SU-DHL-6 (cell line): Measurements from ENCODE around the gene LIN7C.

Experiments used
- H2AFZ ChIP-seq: fragments of 200-600 bp; sonication (generic); 2 replicates; pipeline ENCODE4 v1.6.1; 2014; ENCODE audit warnings: low read depth, mild to moderate bottlenecking, moderate library complexity, mixed read lengths, antibody characterized with exemption, low read length; ENCODE audit not compliant: severe bottlenecking
- H3F3A ChIP-seq: fragments of 200-600 bp; shearing (Covaris generic); 2 replicates; pipeline ENCODE4 v1.6.0; 2016; ENCODE audit warnings: antibody characterized with exemption, mild to moderate bottlenecking; ENCODE audit not compliant: insufficient read depth
- H3K27ac ChIP-seq: fragments of 200-600 bp; sonication (generic); 2 replicates; pipeline ENCODE4 v1.5.1; 2016; ENCODE audit warnings: low read depth, mild to moderate bottlenecking, low read length, moderate library complexity, mixed read lengths
- H3K27me3 ChIP-seq: fragments of 200-600 bp; sonication (generic), shearing (Covaris generic); 2 replicates; pipeline ENCODE4 v1.6.0; 2014; ENCODE audit warnings: mild to moderate bottlenecking, low read length
- H3K36me3 ChIP-seq: fragments of 200-600 bp; sonication (generic); 2 replicates; pipeline ENCODE4 v1.6.1; 2014; ENCODE audit warnings: mild to moderate bottlenecking, low read length, mixed read lengths
- H3K4me2 ChIP-seq: fragments of 300-600, 200-600 bp; shearing (Covaris generic), sonication (generic); 2 replicates; pipeline ENCODE4 v1.6.0; 2014; ENCODE audit warnings: low read length, low read depth, mild to moderate bottlenecking; ENCODE audit not compliant: poor library complexity, severe bottlenecking
- H3K4me3 ChIP-seq: fragments of 200-600 bp; sonication (generic); 2 replicates; pipeline ENCODE4 v1.5.1; 2014; ENCODE audit warnings: antibody characterized with exemption, low read length, mild to moderate bottlenecking, mixed read lengths; ENCODE audit not compliant: insufficient read depth, poor library complexity, severe bottlenecking
- H3K79me2 ChIP-seq: fragments of 200-600 bp; sonication (generic); 2 replicates; pipeline ENCODE4 v1.6.1; 2014; ENCODE audit warnings: mild to moderate bottlenecking, low read length, moderate library complexity; ENCODE audit not compliant: insufficient read depth
- H3K9ac ChIP-seq: fragments of 200-600 bp; sonication (generic); 2 replicates; pipeline ENCODE4 v1.7.0; 2014; ENCODE audit warnings: mild to moderate bottlenecking, low read length
- H3K9me2 ChIP-seq: fragments of 200-600 bp; sonication (generic); replicated peaks from 2 replicates; pipeline ENCODE4 v1.6.1; 2014; ENCODE audit warnings: low read length; ENCODE audit not compliant: insufficient read depth
- H3K9me3 ChIP-seq: fragments of 200-600 bp; sonication (generic); 2 replicates; pipeline ENCODE4 v1.6.1; 2014; ENCODE audit warnings: low read length, mixed read lengths; ENCODE audit not compliant: insufficient read depth
- H4K20me1 ChIP-seq: fragments of 200-600 bp; sonication (generic); 2 replicates; pipeline ENCODE4 v1.6.1; 2014; ENCODE audit warnings: low read depth, mild to moderate bottlenecking, antibody characterized with exemption, low read length, moderate library complexity, mixed read lengths
- EZH2phosphoT487 ChIP-seq: fragments of 200-600 bp; sonication (generic), shearing (Covaris generic); conservative IDR thresholded peaks from 2 replicates; pipeline ENCODE4 v1.6.1; 2018; ENCODE audit warnings: mild to moderate bottlenecking, antibody characterized with exemption, low read length, moderate library complexity, mixed read lengths
- TF ChIP-seq, protein P1 (sequence below): fragments of 200-600 bp; sonication (generic); IDR thresholded peaks from one replicate; pipeline ENCODE4 v1.5.1; 2017; ENCODE audit warnings: antibody characterized with exemption, mild to moderate bottlenecking, low read length, moderate library complexity; ENCODE audit not compliant: insufficient read depth, poor library complexity, severe bottlenecking

Gene LIN7C

DNA sequence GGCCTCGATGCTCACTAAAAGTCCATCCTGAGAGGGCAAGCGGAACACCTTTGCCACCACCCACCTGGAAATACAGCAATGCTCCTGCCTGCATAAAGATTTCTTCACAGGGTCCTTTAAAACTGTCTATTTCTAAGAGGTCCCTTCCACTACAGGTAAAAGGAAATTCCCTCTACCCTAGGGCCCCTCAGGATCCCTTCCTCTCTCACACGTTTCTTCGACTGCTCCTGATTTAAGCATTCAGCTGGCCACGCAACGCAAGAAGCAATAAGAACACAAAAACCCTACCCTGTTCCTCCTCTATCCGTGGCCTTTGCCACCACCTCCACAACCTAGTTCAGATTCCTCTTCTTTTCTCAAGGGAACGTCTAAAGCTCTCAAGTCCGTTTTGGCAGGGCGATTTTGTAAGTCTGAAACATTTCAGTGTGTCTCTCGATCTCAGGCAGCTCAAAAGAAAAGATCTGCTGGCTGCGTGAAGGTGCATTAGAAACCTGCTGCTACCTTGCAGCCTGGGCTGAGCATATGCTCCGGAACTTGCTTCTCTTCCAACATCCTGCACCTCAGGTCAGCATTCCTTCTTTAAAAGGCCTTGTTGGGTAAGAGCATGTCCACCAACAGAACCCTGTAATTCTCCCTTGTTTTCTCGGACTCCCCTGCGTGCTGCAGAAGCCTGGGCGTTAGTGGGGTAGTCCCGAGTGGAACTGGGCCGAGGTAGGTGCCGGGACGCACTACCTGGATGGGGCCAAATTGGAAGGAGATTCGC is 35.6 kb downstream of the LIN7C start:
- Histone ChIP-seq H3F3A (no peaks in the 10 kb centered on the region), H3K9ac (peak overlapping the region; percentile 21; the same call in 1 of the 2 replicates), H4K20me1 (no peaks in the 10 kb centered on the region), H3K4me2 (peak overlapping the region; percentile 44), H3K9me2 (no peaks in the 10 kb centered on the region), H3K79me2 (no peaks in the 10 kb centered on the region), H2AFZ (no peak overlapping the region), H3K9me3 (no peaks in the 10 kb centered on the region), H3K27me3 (no peaks in the 10 kb centered on the region), H3K36me3 (no peaks in the 10 kb centered on the region), H3K27ac (no peak overlapping the region), H3K4me3 (no peak overlapping the region)
- no peak for TF ChIP-seq EZH2phosphoT487
- TF ChIP-seq, protein P1, sequence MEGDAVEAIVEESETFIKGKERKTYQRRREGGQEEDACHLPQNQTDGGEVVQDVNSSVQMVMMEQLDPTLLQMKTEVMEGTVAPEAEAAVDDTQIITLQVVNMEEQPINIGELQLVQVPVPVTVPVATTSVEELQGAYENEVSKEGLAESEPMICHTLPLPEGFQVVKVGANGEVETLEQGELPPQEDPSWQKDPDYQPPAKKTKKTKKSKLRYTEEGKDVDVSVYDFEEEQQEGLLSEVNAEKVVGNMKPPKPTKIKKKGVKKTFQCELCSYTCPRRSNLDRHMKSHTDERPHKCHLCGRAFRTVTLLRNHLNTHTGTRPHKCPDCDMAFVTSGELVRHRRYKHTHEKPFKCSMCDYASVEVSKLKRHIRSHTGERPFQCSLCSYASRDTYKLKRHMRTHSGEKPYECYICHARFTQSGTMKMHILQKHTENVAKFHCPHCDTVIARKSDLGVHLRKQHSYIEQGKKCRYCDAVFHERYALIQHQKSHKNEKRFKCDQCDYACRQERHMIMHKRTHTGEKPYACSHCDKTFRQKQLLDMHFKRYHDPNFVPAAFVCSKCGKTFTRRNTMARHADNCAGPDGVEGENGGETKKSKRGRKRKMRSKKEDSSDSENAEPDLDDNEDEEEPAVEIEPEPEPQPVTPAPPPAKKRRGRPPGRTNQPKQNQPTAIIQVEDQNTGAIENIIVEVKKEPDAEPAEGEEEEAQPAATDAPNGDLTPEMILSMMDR, result no peak

GRCh38 chr11:27470166-27470565 is 36.4 kb downstream of the LIN7C start:
- Histone ChIP-seq H3K27ac (no peak overlapping the region), H2AFZ (no peak overlapping the region), H4K20me1 (no peaks in the 10 kb centered on the region), H3K4me2 (no peak overlapping the region), H3K27me3 (no peaks in the 10 kb centered on the region), H3K4me3 (no peak overlapping the region), H3K36me3 (no peaks in the 10 kb centered on the region), H3K9me3 (no peaks in the 10 kb centered on the region), H3K9me2 (no peaks in the 10 kb centered on the region), H3K79me2 (no peaks in the 10 kb centered on the region), H3F3A (no peaks in the 10 kb centered on the region), H3K9ac (no peak overlapping the region)
- no peak for TF ChIP-seq EZH2phosphoT487
- TF ChIP-seq, protein P1, result no peak

DNA sequence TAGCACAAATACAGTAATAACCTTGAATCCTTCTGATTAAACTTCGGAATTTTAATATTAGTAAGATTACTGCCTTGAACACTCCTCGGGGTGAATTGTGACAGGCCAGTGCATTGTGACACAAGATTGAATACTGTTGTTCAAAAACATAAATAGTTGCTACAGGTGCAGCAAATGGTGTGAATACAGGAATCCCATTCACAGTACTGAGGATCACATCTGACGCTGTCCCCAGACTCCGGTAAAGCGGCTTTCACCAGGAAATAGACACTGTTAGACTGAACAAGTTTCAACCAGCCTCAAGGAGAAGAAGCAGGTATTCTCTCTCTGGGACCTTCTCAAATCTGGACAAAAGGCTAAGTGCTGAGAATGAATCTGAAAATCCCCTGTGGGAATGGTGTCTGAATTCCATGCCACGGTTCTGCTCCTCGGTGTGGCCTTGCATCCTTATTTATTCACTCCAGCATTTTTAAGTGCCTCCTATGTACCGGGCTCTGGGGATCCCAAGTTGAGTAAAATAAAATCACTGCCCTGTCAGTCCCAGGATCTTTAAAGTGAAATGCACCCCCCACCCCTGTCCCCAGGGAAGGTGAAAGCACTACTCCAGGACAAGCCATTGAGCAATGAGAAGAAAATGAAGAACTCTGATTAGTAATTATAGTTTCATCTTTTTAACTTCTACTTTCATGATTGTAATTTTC is 37.4 kb downstream of the LIN7C start:
- no peak for TF ChIP-seq EZH2phosphoT487
- TF ChIP-seq, protein P1, result no peak
- Histone ChIP-seq H3K9me3 (no peaks in the 10 kb centered on the region), H2AFZ (no peak overlapping the region), H4K20me1 (no peaks in the 10 kb centered on the region), H3K27ac (no peak overlapping the region), H3F3A (no peaks in the 10 kb centered on the region), H3K4me2 (no peak overlapping the region), H3K79me2 (no peaks in the 10 kb centered on the region), H3K4me3 (no peak overlapping the region), H3K9ac (no peak overlapping the region), H3K27me3 (no peaks in the 10 kb centered on the region), H3K36me3 (no peaks in the 10 kb centered on the region), H3K9me2 (no peaks in the 10 kb centered on the region)
